Esophagus muscularis mucosa (tissue), 4 donors: ENCODE data around the gene FASTK. TPM values are rescaled to one million over a fixed set of nuclear protein-coding genes. Genes with fewer than 3 reads are reported as not detected.

ENCODE experiments used
- DNase-seq: peaks from one replicate; pipeline ENCODE4 v3.0.0-alpha.2; 2017; ENCODE audit errors: extremely low spot score
- H3K27ac ChIP-seq, 4 donors: fragments of 200-600 bp; sonication (generic); replicated peaks in 1 of 4; 1 replicate in 3 of 4; 2 replicates in 1 of 4; pipeline ENCODE4 v1.5.1; 2016 to 2019; ENCODE audit warnings: mild to moderate bottlenecking in 1 of 4
- H3K27me3 ChIP-seq, 4 donors: fragments of 200-600 bp; sonication (generic); one replicate each; pipeline versions ENCODE4 v1.5.1 to v1.6.0; 2016 to 2019
- H3K36me3 ChIP-seq, 4 donors: fragments of 200-600 bp; sonication (generic); one replicate each; pipeline ENCODE4 v1.5.1; 2016 to 2019
- H3K4me1 ChIP-seq, 4 donors: fragments of 200-600 bp; sonication (generic); one replicate each; pipeline ENCODE4 v1.5.1; 2016 to 2019
- H3K4me3 ChIP-seq, 4 donors: fragments of 200-600 bp; sonication (generic); 1 replicate in 2 of 4; 2 replicates in 2 of 4; pipeline ENCODE4 v1.5.1; 2016 to 2019; ENCODE audit warnings: mild to moderate bottlenecking in 4 of 4, moderate library complexity in 1 of 4
- H3K9me3 ChIP-seq, 4 donors: fragments of 200-600 bp; sonication (generic); 1 replicate in 3 of 4; 2 replicates in 1 of 4; pipeline ENCODE4 v1.5.1; 2016 to 2019
- CTCF ChIP-seq, 3 experiments: fragments of 200-600 bp in 2 of 3; fragments of 450-650 bp in 1 of 3; sonication (generic) in 2 of 3; IDR thresholded peaks; one replicate each; pipeline ENCODE4 v1.5.1; 2017 to 2019; ENCODE audit warnings: antibody characterized with exemption in 3 of 3, mild to moderate bottlenecking in 2 of 3, moderate library complexity in 1 of 3
- EP300 ChIP-seq: sonication (generic); formaldehyde crosslinking; IDR thresholded peaks from one replicate; pipeline ENCODE4 v1.6.1; 2017; ENCODE audit warnings: antibody characterized with exemption
- POLR2A ChIP-seq: fragments of 450-650 bp; IDR thresholded peaks from one replicate; pipeline ENCODE4 v1.6.1; 2017; ENCODE audit warnings: antibody characterized with exemption, moderate library complexity, mild to moderate bottlenecking, low read depth
- POLR2AphosphoS5 ChIP-seq, 2 donors: sonication (generic); formaldehyde crosslinking; IDR thresholded peaks; one replicate each; pipeline ENCODE4 v1.6.1; 2017; ENCODE audit warnings: antibody characterized with exemption in 2 of 2
- WGBS: methylation state at CpG from one replicate; pipeline ENCODE4 v1.1.5; 2018; 5-methylcytosine and 5-hydroxymethylcytosine counted together
- intact Hi-C: fragments of 100-400 bp; cut with DNase I; formaldehyde crosslinking; loops from one replicate; pipeline ENCODE4 v1.15.1; 2023
- total RNA-seq, 4 donors: library from RNA; depleted of rRNA; stranded (reverse); fragments of >200 nt; gene quantifications; one replicate each; pipeline versions ENCODE4 v1.1.0 to v1.2.1, GENCODE V29; 2016

Gene FASTK
- total RNA-seq, 4 donors from 2014 or later: 45.7 to 74.9 (median 60.4) TPM

GRCh38 chr7:151116603-151117440 lies 36.2 kb upstream of the FASTK start:
- TF ChIP-seq CTCF (IDR thresholded peaks at IDR 0.05) (no peak), POLR2AphosphoS5 (IDR thresholded peaks at IDR 0.05) (no peak), EP300 (no peak), POLR2A (no peak)
- H3K36me3 ChIP-seq: peaks cover 25 to 54% (median 52%) of the 10 kb centered on the region in 4 donors
- intact Hi-C loops: no loop called here
- no peak overlapping the region for H3K27ac ChIP-seq
- H3K9me3 ChIP-seq: no peaks in the 10 kb centered on the region
- H3K4me1 ChIP-seq: peaks cover 9 to 33% (median 25%) of the 10 kb centered on the region in 4 donors
- no peak for DNase-seq
- H3K27me3 ChIP-seq: no peaks in the 10 kb centered on the region
- no peak overlapping the region for H3K4me3 ChIP-seq
- WGBS: 95% methylated on average over 23 of the region's 27 CpGs

GRCh38 chr7:151115836-151116418 lies 35.3 kb upstream of the FASTK start:
- Histone ChIP-seq H3K27ac (no peak overlapping the region), H3K4me1 (peaks cover 12 to 42% (median 31%) of the 10 kb centered on the region in 4 donors), H3K36me3 (peaks cover 25 to 45% (median 44%) of the 10 kb centered on the region in 4 donors), H3K27me3 (no peaks in the 10 kb centered on the region), H3K9me3 (no peaks in the 10 kb centered on the region), H3K4me3 (peak overlapping the region; percentile 32 to 56 (median 36))
- intact Hi-C loops: no loop called here
- DNase-seq: no peak
- no peak for TF ChIP-seq POLR2A
- no peak for TF ChIP-seq POLR2AphosphoS5 (IDR thresholded peaks at IDR 0.05)
- TF ChIP-seq EP300: no peak
- no peak for TF ChIP-seq CTCF (IDR thresholded peaks at IDR 0.05)
- WGBS: 92% methylated on average over 6 of the region's 14 CpGs

GRCh38 chr7:151115121-151115835 lies 34.7 kb upstream of the FASTK start:
- H3K27ac ChIP-seq: no peak overlapping the region
- no peaks in the 10 kb centered on the region for H3K27me3 ChIP-seq
- intact Hi-C loops: no loop called here
- H3K4me1 ChIP-seq: peaks cover 17 to 48% (median 37%) of the 10 kb centered on the region in 4 donors
- H3K4me3 ChIP-seq: peak overlapping the region; percentile 32 to 56 (median 36)
- TF ChIP-seq EP300 (no peak), POLR2A (no peak), CTCF (IDR thresholded peaks at IDR 0.05) (no peak), POLR2AphosphoS5 (IDR thresholded peaks at IDR 0.05) (no peak)
- H3K9me3 ChIP-seq: no peaks in the 10 kb centered on the region
- WGBS: 0% methylated on average over 10 of the region's 114 CpGs
- H3K36me3 ChIP-seq: peaks cover 19 to 38% (median 37%) of the 10 kb centered on the region in 4 donors
- DNase-seq: no peak

- Histone ChIP-seq H3K27ac (no peak overlapping the region), H3K9me3 (no peaks in the 10 kb centered on the region), H3K4me1 (peaks cover 17 to 57% (median 45%) of the 10 kb centered on the region in 4 donors), H3K36me3 (peaks cover 10 to 30% (median 28%) of the 10 kb centered on the region in 4 donors), H3K27me3 (no peaks in the 10 kb centered on the region), H3K4me3 (peak overlapping the region; percentile 32 to 56 (median 36))
- TF ChIP-seq POLR2AphosphoS5 (IDR thresholded peaks at IDR 0.05): no peak
- DNase-seq: no peak
- WGBS: 84% methylated on average over 17 of the region's 101 CpGs
- intact Hi-C loops: loop anchor here (5.0 kb wide), 2 partner anchors 52 to 87 kb away; partner anchors contain the start of gene ABCB8
Observed at GRCh38 chr7:151114151-151115090, 33.8 kb upstream of the FASTK start.
